OCI-LY7 (cell line): ENCODE measurements around the gene MINDY2.

Source experiments
- CTCF ChIP-seq: fragments of 200-600 bp; sonication (generic); conservative IDR thresholded peaks from 2 replicates; pipeline ENCODE4 v1.5.1; 2014; ENCODE audit warnings: mild to moderate bottlenecking, antibody characterized with exemption, low read length, moderate library complexity, mixed read lengths
- EZH2phosphoT487 ChIP-seq: fragments of 200-600 bp; sonication (generic); IDR thresholded peaks from 2 replicates; pipeline ENCODE4 v1.6.1; 2018; ENCODE audit warnings: low read depth, borderline replicate concordance, mild to moderate bottlenecking, mixed run types, antibody characterized with exemption, low read length, moderate library complexity, mixed read lengths

- TF ChIP-seq CTCF: no peak
- TF ChIP-seq EZH2phosphoT487: no peak
Observed at GRCh38 chr15:58755350-58755749, 15.8 kb upstream of the MINDY2 start.
